Stromal cell of bone marrow (primary cell): ENCODE measurements around the gene PASD1.

Experiments
- DNase-seq: peaks from one replicate; pipeline ENCODE4 v3.0.0-alpha.2; 2012; ENCODE audit warnings: low read depth

The PASD1 gene

DNA sequence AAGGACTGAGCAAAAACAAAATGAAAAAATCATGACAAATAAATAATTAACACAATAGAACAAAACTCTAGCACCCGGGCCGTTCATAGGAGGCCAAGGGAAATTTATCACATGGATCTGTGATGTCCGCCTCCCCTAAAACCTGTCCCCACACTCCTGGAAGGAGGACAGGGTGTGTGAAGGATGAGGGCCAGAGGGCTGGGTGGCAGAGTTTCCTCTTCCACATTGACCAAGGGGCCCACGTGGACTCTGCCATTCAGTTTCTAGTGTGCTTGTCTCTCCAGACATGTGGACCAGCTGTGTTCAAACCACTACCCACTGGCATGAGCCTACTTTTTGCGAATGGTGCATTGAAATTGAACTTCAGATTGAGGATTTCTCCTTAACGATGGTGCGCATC lies 138.1 kb downstream of the PASD1 start:
- no peak for DNase-seq

DNA sequence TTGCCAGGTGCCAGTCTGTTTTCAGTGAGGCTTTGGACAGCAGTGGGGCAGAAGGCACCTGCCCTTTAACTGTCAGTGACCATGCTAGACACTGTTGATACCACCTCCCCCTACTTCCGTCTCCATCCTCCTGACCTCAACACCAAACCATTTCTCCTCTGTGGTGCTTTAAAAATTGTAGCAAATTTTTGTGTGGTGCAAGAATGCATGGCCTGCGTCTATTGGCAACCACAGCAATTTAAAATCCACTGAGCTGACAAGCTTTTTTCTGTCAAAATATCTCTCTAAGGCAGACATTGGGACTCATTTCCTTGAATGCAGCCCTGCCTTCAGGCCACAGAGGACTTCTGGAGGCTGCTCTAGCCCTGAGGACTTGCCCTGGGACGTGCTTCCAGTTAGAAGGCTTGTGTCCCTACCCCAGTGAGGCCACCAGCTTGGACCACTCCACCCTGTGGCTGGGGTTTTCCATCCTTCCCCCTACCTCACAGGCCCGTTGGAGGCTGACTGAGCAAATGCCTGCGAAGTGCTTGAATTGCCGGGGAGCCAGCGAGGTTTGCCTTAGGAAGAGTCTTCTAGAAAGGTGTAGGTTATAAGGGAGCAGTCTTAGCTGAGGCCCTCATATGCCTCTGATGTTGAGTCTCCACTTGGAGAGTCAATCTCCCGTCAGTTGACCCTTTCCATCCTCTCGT lies 138.7 kb downstream of the PASD1 start:
- DNase-seq = no peak

DNA sequence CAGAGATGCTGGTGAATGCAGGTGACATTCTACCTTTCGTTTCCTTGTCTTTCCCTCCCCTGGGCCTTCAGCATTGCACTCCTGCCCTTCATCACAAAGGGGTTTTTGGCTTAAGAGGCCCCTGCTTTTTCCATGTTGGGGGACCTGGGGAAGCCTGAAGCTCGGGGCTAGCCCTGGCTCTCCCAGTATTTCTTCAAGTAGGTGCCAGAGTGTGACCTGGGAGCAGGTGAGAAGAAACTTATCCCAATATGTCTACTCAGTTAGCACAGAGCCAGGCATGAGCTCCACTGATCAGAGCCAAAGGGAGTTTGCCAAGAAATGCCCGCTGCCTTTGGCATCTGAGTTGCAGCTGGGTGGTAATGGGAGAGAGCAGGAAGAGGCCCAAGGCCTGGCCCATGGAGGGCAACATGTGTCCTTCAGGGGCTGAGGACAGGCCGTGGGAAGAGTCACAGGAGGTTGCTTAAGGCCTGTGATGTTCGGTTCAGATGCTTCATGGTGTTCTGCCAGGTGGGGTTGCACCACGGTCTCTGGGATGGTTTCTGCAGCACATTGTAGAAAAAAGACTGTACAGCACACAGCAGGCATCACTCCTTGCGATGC lies 139.4 kb downstream of the PASD1 start:
- no peak for DNase-seq

DNA sequence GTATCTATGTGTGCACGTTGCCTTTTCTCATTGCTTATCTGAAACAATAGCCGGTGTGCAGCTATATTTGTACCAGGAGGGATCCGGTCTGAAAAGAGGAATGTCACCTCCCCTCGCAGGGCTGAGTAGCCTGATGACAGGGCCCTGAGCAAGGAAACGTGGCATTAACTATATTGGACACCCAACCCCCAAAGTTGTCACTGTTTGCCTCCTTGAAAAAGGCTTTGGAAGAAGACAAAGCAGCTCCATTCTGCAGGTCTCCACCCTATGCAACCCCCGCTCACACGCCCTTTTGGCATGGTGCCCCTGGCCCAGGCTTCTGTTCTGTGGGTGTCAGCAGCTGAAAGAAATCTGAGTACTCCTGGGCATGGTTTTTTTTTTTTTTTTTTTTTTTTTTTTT lies 140.0 kb downstream of the PASD1 start:
- DNase-seq = no peak

DNA sequence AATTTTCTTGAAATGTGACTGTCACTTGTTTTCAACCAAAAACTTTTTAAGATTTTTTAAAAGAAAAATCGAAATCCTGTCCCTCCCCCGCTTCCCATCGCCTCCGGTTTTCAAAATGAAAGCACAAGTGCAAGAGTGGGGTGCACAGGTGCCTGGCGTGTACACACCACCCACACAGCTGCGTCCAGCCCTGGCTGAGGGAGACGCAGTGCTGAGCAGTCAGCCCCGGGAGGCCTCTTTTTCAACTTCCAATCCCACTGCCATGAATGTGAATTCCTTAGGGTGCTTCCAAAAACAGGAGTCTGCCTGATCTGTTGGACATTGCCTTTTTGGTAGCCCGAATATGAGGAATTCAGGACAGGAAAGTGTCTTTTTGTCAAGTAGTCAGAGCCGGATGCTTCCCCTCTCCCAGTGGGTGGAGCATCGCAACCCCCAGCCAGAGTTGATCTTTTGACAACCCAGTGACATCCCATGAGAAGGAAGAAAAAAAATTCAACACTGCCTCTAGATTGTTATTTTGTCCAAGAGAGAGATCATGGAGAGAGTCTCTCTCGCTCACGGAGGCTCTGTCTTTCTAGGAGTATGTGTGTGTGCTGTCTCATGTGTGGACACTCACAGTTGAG lies 140.7 kb downstream of the PASD1 start:
- no peak for DNase-seq

DNA sequence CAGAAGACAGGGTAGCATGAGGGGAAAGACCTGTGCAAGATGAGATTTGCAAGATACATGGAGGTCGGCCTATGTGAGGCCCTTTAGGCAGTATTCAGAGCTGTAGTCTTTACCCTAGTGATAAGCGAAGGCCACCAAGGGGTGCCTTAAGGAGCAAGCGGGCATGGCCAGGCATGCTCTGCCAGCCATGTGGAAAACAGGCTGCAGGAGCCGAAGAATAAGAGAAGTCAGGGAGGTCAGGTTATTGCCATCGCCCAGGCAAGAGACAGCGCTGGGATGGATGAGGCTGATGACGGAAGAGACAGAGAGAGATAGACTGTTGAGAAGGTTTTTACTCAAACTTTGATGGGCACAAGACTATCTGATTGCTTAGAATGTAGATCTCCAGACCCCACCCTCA lies 145.3 kb downstream of the PASD1 start:
- DNase-seq = no peak

DNA sequence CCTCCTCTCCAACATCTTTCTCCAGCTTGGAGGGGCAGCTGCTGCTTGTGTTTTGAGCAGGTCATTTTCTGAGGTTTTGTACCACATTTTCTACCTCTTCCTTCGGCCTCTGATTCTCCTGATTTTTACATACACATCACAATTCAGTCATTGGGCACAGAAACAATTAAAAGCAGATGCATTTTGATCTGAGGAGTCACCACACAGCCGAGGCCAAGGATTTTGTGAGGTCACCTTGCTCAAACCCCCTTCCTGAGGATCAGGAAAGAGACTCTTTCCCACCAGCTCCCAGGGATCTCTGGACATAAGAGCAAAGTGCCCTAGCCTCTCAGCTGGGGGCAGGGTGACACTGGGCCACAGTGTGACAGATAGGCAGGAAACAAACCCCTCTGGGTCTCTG lies 147.0 kb downstream of the PASD1 start:
- no peak for DNase-seq

DNA sequence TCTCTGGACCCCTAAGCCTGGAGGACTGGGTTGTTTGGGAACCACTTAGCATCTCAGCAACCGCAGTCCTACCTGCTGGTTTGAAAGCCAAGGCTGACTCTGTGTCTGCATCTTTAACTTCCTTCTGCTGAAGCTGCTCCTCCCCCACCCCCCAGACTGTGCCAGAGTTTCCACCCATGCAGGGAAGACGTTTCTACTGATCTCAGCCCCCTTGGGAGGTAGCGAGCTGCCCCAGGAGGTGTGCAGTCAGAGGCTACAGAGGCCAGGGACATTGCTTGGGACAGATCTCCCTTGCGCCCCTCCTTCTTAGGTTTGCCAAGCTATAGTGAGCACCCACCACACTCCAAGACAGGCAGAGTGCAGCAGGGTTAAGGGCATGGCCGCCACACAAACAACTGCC lies 147.7 kb downstream of the PASD1 start:
- no peak for DNase-seq

DNA sequence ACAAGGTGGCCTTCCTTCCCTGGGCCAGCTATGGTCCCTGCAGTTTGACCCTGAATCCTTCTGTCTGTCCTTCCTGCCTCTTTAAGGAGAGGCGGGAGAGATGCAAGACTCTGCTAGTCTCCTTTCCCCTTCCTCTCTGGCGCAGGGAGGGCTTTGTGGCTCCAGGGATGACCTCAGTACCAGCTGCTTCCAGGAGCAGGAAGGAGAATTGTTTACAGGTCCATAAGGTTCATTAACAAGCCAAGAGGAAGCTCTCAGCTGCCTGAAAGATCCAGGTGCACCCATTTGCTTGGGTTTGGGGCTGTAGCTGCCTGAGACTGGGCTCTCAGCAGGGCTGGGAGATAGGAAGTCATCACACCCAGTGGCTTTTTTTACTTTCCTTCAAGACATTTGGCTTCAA lies 148.3 kb downstream of the PASD1 start:
- DNase-seq = no peak

DNA sequence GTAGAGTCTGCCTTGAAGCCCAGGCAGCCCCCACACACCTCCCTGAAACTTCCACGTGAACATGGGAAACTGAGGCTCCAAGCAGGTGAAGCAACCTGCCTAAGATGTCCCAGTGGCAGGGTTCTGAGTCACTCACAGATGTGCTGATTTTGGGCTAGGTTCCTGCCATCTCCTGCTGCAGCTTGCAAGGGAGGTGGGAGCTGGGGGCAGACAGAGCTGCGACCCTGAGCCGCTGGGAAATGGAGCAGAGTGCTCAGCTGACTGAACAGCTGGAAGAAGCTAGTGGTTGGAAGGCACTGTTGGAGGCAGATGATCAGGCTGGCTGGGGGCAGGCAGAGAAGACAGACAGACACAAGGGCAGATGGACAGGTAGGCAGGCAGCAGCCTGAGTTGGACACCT lies 148.8 kb downstream of the PASD1 start:
- DNase-seq = no peak

DNA sequence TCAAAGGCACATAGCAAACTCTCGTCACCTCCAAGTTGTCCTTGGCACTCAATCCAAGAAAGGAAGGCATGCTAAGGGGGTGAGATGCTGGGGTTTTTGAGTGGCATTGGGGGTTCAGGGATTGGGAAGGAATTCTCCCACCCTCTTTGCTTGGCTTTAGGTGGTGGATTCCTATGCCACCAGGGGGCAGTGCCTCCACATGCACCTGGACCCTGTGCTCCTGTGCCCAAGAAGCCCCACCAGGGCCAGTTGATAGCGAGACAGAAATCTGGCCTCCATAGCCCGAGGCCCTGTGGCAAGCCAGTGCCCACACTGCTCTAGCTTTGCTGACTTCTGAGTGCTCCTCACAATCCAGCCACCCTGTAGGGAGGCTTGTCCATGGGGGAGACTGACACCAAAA lies 150.4 kb downstream of the PASD1 start:
- no peak for DNase-seq

DNA sequence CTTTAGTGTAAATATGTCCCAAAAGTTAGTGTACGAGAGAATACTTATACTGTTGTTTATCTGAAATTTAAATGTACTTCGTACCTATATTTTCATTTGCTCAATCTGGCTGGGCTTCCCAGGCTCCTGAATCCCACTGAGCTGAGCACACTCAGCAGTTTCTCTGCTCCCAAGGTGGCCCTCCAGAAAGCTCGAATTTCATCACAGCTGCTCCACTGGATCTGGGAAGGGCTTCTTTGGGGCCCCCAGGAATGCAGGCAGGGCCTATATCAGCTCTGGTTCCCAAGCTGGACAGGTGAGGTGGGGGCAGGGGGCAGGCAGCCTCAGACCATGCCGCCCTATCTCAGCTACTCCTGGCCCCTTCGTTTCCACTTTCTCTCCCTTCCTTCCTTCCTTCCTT lies 150.9 kb downstream of the PASD1 start:
- DNase-seq = no peak

DNA sequence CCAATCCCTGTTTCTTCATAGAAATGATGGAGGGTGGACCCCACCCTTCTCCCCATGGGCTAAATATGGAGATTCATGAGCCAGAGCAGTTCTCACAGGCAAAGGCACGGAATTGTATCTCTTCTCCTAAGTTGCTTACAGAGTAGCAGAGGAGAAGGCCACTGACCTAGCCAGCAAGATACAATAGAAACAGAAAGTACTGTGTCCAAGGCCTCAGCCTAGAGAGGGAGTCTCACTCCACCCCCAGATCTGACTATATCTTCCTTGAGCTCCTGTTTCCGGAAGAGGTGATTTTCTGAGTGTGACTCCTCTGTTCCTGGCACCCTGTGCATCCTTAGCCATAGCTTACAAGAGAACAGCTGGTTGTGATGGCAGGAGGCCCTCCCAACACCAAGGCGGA lies 152.3 kb downstream of the PASD1 start, which contains the start of gene FATE1:
FATE1 (plus strand) TSS at position 284 of the 400 bp plus-strand sequence; CDS start at position 369, 85 bp downstream.
- no peak for DNase-seq

DNA sequence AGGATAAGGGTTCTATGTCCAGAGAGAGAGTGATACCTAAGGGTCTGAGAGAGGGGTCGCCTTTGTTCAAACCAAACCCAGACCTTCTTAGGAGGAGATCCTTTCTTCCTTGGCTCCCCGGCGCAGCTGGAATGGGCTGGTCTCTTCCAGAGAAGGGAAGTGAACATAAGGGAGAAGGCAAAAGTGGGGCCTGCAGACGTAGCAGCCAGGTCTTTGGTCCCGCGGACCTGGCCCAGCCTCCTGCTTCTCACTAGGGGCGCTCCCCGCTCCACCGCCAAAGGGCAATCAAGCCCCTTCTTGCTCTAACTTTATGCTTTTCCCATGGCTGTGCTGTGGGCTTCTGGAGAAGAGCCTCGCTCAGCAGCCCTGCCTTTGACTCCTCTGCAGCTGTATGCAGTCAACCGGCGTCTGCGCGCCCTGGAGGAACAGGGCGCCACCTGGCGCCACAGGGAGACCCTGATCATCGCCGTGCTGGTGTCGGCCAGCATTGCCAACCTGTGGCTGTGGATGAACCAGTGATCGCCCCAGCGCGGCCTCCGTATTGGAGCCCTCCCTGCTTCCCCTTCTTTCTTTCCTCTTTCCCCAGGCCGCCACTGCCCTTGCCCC lies 158.9 kb downstream of the PASD1 start:
- no peak for DNase-seq

DNA sequence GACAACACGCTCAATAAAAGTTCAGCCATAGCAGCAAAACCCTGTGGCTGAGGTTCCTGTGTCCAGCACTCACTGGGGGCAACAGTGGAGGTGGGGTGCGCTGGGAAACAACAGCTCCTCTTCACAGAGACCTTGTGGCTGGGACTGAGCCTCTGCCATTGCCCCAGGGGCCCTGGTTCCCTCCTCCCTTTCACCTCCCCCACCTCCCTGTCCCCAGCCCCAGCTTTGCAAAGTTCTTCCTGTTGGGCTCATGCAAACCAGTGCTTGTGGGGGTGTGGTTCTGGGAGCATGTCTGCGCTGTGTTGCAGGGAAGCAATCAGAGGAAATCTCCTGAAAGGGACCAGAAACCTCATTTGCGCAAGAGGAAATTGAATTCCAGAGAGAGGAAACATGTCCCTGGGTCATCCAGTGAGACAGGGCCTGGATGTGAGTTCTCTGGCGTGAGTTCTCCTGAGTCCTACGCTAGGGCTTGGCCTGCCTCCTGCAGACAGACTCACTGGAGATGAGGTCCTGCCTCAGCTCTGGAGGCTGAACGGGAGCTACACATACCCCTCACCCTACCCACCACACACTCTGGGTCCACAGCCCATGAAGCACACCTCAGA lies 159.8 kb downstream of the PASD1 start:
- no peak for DNase-seq

DNA sequence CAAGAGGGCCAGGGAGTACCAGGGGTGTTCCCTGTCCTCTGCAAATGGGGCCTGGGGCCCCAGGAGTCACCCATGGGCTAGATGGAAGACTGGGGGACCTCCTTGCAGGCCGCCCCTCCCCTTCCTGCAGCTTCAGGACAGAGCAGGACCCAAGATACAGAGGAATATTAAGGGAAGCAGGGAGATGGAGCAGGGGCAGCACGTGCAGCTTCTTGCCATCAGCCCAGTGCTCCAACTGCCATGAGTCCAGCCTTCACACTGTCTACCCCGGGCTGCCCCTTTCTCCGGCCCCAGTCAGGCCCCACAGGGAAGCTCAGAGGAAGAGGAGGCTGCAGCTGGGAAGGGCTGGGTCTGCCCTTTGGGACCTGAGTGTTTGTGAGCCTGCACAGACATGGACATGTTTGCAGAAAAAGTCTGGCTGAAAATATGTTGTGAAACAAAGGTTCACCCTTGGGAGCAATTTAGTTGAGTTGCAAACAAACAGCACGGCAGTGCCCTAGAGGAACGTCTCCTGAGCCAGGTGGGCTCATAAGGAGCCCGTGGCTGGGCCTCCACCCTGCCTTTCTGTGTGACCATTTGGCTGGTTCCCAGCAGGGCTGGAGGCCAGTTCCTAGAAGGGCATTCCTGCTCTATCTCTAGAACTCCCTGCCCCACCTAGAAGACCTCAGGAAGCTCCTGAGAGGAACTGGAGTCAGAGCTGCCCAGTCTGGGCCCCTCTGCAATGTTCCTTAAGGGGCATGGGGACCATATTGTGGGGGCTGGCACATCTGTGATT lies 161.3 kb downstream of the PASD1 start:
- no peak for DNase-seq

DNA sequence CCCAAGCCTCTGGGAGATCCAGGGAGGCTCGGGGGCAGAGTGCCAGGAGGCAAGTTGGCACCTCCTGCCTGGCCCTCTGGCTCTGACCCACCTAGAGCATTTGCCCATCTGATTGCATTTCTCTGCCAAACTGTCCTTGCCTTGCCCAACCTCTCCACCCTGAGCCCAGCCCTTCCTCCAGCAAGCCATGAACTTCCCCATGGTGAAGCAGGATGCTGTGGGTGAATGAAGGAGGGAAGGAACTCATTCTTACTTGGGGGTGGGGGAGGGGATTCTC lies 161.8 kb downstream of the PASD1 start:
- DNase-seq = no peak
